H9 (cell line): Measurements from ENCODE around the gene WFS1. TPM values are rescaled to one million over a fixed set of nuclear protein-coding genes. Genes with fewer than 3 reads are reported as not detected.

Experiments
- DNase-seq: peaks from one replicate; pipeline ENCODE4 v3.0.0-alpha.2; 2017
- H2AFZ ChIP-seq: one replicate; pipeline ENCODE4 v1.6.1; 2013; ENCODE audit warnings: mild to moderate bottlenecking, low read length, control low read depth, moderate library complexity
- H2AK5ac ChIP-seq: 2 replicates; pipeline ENCODE4 v1.6.1; 2013; ENCODE audit warnings: low read length, control low read depth, mixed read lengths; ENCODE audit not compliant: insufficient read length
- H2BK120ac ChIP-seq: one replicate; pipeline ENCODE4 v1.6.1; 2013; ENCODE audit warnings: low read depth, mild to moderate bottlenecking, low read length, control low read depth, inconsistent platforms; ENCODE audit not compliant: poor library complexity, severe bottlenecking
- H2BK12ac ChIP-seq: 2 replicates; pipeline ENCODE4 v1.6.1; 2013; ENCODE audit warnings: low read length, control low read depth, mixed read lengths, low read depth; ENCODE audit not compliant: insufficient read length
- H2BK15ac ChIP-seq: 2 replicates; pipeline ENCODE4 v1.6.1; 2013; ENCODE audit warnings: low read depth, low read length, control low read depth
- H2BK20ac ChIP-seq: one replicate; pipeline ENCODE4 v1.6.1; 2013; ENCODE audit warnings: low read depth, mild to moderate bottlenecking, low read length, control low read depth, inconsistent platforms; ENCODE audit not compliant: poor library complexity, severe bottlenecking
- H2BK5ac ChIP-seq: 2 replicates; pipeline ENCODE4 v1.6.1; 2013; ENCODE audit warnings: low read length, control low read depth, mixed read lengths; ENCODE audit not compliant: insufficient read length
- H3K14ac ChIP-seq: 2 replicates; pipeline ENCODE4 v1.6.1; 2013; ENCODE audit warnings: low read length, control low read depth; ENCODE audit not compliant: insufficient read depth
- H3K18ac ChIP-seq: 2 replicates; pipeline ENCODE4 v1.6.1; 2013; ENCODE audit warnings: low read depth, mild to moderate bottlenecking, mixed read lengths, low read length, control low read depth; ENCODE audit not compliant: insufficient read length
- H3K23ac ChIP-seq: 2 replicates; pipeline ENCODE4 v1.6.1; 2013; ENCODE audit warnings: low read length, control low read depth, mixed read lengths, low read depth; ENCODE audit not compliant: insufficient read length
- H3K23me2 ChIP-seq: 2 replicates; pipeline ENCODE4 v1.6.1; 2013; ENCODE audit warnings: low read depth, mild to moderate bottlenecking, mixed read lengths, low read length, control low read depth; ENCODE audit not compliant: insufficient read length, poor library complexity, severe bottlenecking
- H3K27ac ChIP-seq: 2 replicates; pipeline ENCODE4 v1.5.1; 2013; ENCODE audit warnings: low read length, control low read depth, mixed read lengths, low read depth; ENCODE audit not compliant: insufficient read length
- H3K27me3 ChIP-seq: 2 replicates; pipeline ENCODE4 v1.6.1; 2013; ENCODE audit warnings: low read length, control low read depth, inconsistent platforms; ENCODE audit not compliant: insufficient read depth
- H3K4ac ChIP-seq: 2 replicates; pipeline ENCODE4 v1.6.1; 2013; ENCODE audit warnings: low read depth, mild to moderate bottlenecking, control low read depth, inconsistent platforms, low read length, moderate library complexity
- H3K4me1 ChIP-seq: 2 replicates; pipeline ENCODE4 v1.6.1; 2013; ENCODE audit warnings: low read length, control low read depth, inconsistent platforms; ENCODE audit not compliant: insufficient read depth
- H3K4me2 ChIP-seq: 2 replicates; pipeline ENCODE4 v1.6.1; 2013; ENCODE audit warnings: low read length, control low read depth, mixed read lengths; ENCODE audit not compliant: insufficient read length, insufficient read depth
- H3K56ac ChIP-seq: 2 replicates; pipeline ENCODE4 v1.6.1; 2013; ENCODE audit warnings: low read depth, mild to moderate bottlenecking, mixed read lengths, low read length, control low read depth; ENCODE audit not compliant: insufficient read length
- H3K79me1 ChIP-seq: 2 replicates; pipeline ENCODE4 v1.6.1; 2013; ENCODE audit warnings: low read depth, mild to moderate bottlenecking, moderate library complexity, low read length, control low read depth, inconsistent platforms; ENCODE audit not compliant: insufficient read depth, poor library complexity, severe bottlenecking
- H3K79me2 ChIP-seq: 2 replicates; pipeline ENCODE4 v1.6.1; 2013; ENCODE audit warnings: low read length, control low read depth, inconsistent platforms; ENCODE audit not compliant: insufficient read depth
- H3K9ac ChIP-seq: 2 replicates; pipeline ENCODE4 v1.6.1; 2013; ENCODE audit warnings: low read length, control low read depth, mixed read lengths; ENCODE audit not compliant: insufficient read length; ENCODE audit errors: extremely low read depth
- H3K9me3 ChIP-seq: one replicate; pipeline ENCODE4 v1.6.1; 2013; ENCODE audit warnings: low read depth, low read length, inconsistent platforms; ENCODE audit not compliant: control insufficient read depth
- H3T11ph ChIP-seq: one replicate; pipeline ENCODE4 v1.6.1; 2013; ENCODE audit warnings: mild to moderate bottlenecking, low read length, control low read depth, inconsistent platforms
- H4K20me1 ChIP-seq: one replicate; pipeline ENCODE4 v1.6.1; 2013; ENCODE audit not compliant: control insufficient read depth, insufficient read length, insufficient read depth
- H4K5ac ChIP-seq: 2 replicates; pipeline ENCODE4 v1.6.1; 2013; ENCODE audit warnings: low read depth, mild to moderate bottlenecking, mixed read lengths, low read length, control low read depth; ENCODE audit not compliant: insufficient read length
- H4K8ac ChIP-seq: replicated peaks from 2 replicates; pipeline ENCODE4 v1.6.1; 2013; ENCODE audit warnings: low read length, control low read depth, mixed read lengths, low read depth; ENCODE audit not compliant: insufficient read length
- H4K91ac ChIP-seq: 2 replicates; pipeline ENCODE4 v1.6.1; 2013; ENCODE audit warnings: low read depth, mild to moderate bottlenecking, moderate library complexity, mixed read lengths, low read length, control low read depth; ENCODE audit not compliant: insufficient read length
- H3K27ac Mint-ChIP-seq, 3 experiments: 2 replicates in 2 of 3; 3 replicates in 1 of 3; pipeline ENCODE4 v1.8.0; 2020 to 2021; ENCODE audit warnings: mixed read lengths in 3 of 3, mild to moderate bottlenecking in 1 of 3, moderate library complexity in 1 of 3
- H3K27me3 Mint-ChIP-seq: 2 replicates; pipeline ENCODE4 v1.8.0; 2021; ENCODE audit warnings: low read depth, mild to moderate bottlenecking, moderate library complexity, mixed read lengths
- H3K36me3 Mint-ChIP-seq, 3 experiments: 2 replicates in 2 of 3; 3 replicates in 1 of 3; pipeline ENCODE4 v1.8.0; 2020 to 2021; ENCODE audit warnings: low read depth in 3 of 3, mixed read lengths in 3 of 3; ENCODE audit not compliant: insufficient read depth in 1 of 3
- H3K4me1 Mint-ChIP-seq, 2 experiments: 2 replicates each; pipeline ENCODE4 v1.8.0; 2020; ENCODE audit warnings: mixed read lengths in 2 of 2
- H3K4me3 Mint-ChIP-seq, 2 experiments: 2 replicates in 1 of 2; 3 replicates in 1 of 2; pipeline ENCODE4 v1.8.0; 2020 to 2021; ENCODE audit warnings: mild to moderate bottlenecking in 2 of 2, mixed read lengths in 2 of 2, moderate library complexity in 1 of 2
- H3K9me3 Mint-ChIP-seq, 2 experiments: 2 replicates in 1 of 2; 3 replicates in 1 of 2; pipeline ENCODE4 v1.8.0; 2020; ENCODE audit warnings: mild to moderate bottlenecking in 2 of 2, mixed read lengths in 2 of 2, moderate library complexity in 1 of 2
- CTCF ChIP-seq: fragments of 200-600 bp; sonication (generic); conservative IDR thresholded peaks from 3 replicates; pipeline ENCODE4 v1.8.0; 2021; ENCODE audit warnings: antibody characterized with exemption, mild to moderate bottlenecking
- WGBS: extraction: QIAGEN DNeasy Blood & Tissue Kit; methylation state at CpG from one replicate; pipeline ENCODE4 v1.1.7; 2013; ENCODE audit warnings: missing lambda C conversion rate, low lambda C conversion rate, mixed read lengths; ENCODE audit not compliant: insufficient read length; ENCODE audit errors: extremely low coverage; 5-methylcytosine and 5-hydroxymethylcytosine counted together
- total RNA-seq: library from RNA; stranded (reverse); gene quantifications from 2 replicates; pipeline ENCODE4 v1.2.1, GENCODE V29; 2021

The WFS1 gene
- total RNA-seq, 1 experiment from 2014 or later, result 18.9 TPM

DNA sequence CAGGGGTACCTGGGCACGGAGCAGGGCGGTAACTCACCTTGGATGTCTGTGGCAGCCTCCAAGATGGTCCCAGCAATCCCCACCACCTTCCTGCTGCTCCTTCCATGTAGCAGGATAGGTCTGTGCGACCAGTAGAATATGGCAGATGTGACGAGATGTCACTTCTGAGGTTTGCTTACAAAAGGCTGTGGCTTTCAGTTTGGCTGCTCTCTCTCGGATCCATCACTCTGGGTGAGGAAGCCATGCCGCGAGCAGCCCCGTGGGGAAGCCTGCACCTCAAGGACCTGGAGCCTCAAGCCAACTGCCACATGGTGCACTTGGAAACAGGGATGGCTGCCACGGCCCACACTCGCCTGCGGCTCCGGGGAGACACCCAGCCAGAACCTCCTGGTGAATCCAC is 37.6 kb downstream of the WFS1 start:
- peaks cover 49% of the 10 kb centered on the region for H3K27me3 Mint-ChIP-seq

More for the DNA sequence above, 37.6 kb downstream of the WFS1 start:
- no peak overlapping the region for H2AFZ ChIP-seq
- no peak overlapping the region for H3T11ph ChIP-seq
- no peak overlapping the region for H4K91ac ChIP-seq
- H3K9me3 ChIP-seq, result no peaks in the 10 kb centered on the region
- peaks cover 5 to 7% of the 10 kb centered on the region in 2 experiments; a peak in 4 of 5 replicates for H3K9me3 Mint-ChIP-seq
- no peak overlapping the region for H4K8ac ChIP-seq
- H3K27ac ChIP-seq, result no peak overlapping the region
- H2BK15ac ChIP-seq, result no peak overlapping the region
- no peak overlapping the region for H3K4me2 ChIP-seq
- no peak overlapping the region for H3K27ac Mint-ChIP-seq
- H3K79me1 ChIP-seq, result no peaks in the 10 kb centered on the region
- no peak overlapping the region for H2AK5ac ChIP-seq
- H3K79me2 ChIP-seq, result no peaks in the 10 kb centered on the region
- H2BK120ac ChIP-seq, result no peak overlapping the region
- no peaks in the 10 kb centered on the region for H3K4me1 ChIP-seq
- H2BK12ac ChIP-seq, result no peak overlapping the region
- no peak overlapping the region for H3K9ac ChIP-seq
- no peak overlapping the region for H3K23ac ChIP-seq
- no peak overlapping the region for H3K56ac ChIP-seq
- H3K4me1 Mint-ChIP-seq, result peaks cover 7 to 10% of the 10 kb centered on the region in 2 experiments; a peak in 3 of 4 replicates
- H2BK5ac ChIP-seq, result no peak overlapping the region
- H3K27me3 ChIP-seq, result peaks cover 3% of the 10 kb centered on the region; the same call in 1 of the 2 replicates
- peaks cover 9 to 17% (median 16%) of the 10 kb centered on the region in 3 experiments for H3K36me3 Mint-ChIP-seq
- no peak for DNase-seq
- no peak for TF ChIP-seq CTCF
- H3K14ac ChIP-seq, result no peak overlapping the region; the same call in 1 of the 2 replicates
- no peaks in the 10 kb centered on the region for H4K20me1 ChIP-seq
- no peak overlapping the region for H2BK20ac ChIP-seq
- no peak overlapping the region for H3K4me3 Mint-ChIP-seq
- no peak overlapping the region for H3K4ac ChIP-seq
- no peak overlapping the region for H4K5ac ChIP-seq
- H3K23me2 ChIP-seq, result no peaks in the 10 kb centered on the region
- H3K18ac ChIP-seq, result no peak overlapping the region
- WGBS, result no CpG with 5 or more reads among the region's 12 CpGs
